Right kidney (tissue), 1 donor: ENCODE measurements around the gene ROPN1L.
"Not testable (repeated sequence)": the region's sequence is repeated elsewhere in the genome, so short reads cannot be mapped to it uniquely, and the experiment has no call there.

ENCODE experiments used
- DNase-seq: peaks from one replicate; pipeline ENCODE4 v3.0.0-alpha.2; 2016

ROPN1L gene

GRCh38 chr5:10480237-10480985, 38.7 kb downstream of the ROPN1L start:
- DNase-seq = no peak

GRCh38 chr5:10481241-10481935, 39.7 kb downstream of the ROPN1L start:
- no peak for DNase-seq

GRCh38 chr5:10482791-10483530, 41.3 kb downstream of the ROPN1L start:
- DNase-seq = no peak

- no peak for DNase-seq
These were observed 43.1 kb downstream of the ROPN1L start for GRCh38 chr5:10484774-10485141.

GRCh38 chr5:10485142-10485795, 43.6 kb downstream of the ROPN1L start:
- DNase-seq = no peak

- DNase-seq = no peak
These were observed 44.2 kb downstream of the ROPN1L start for GRCh38 chr5:10485897-10486296.

GRCh38 chr5:10486511-10487344, 45.0 kb downstream of the ROPN1L start:
- DNase-seq = no peak

GRCh38 chr5:10488144-10488543, 46.5 kb downstream of the ROPN1L start:
- DNase-seq = no peak

- DNase-seq = no peak
These were observed 48.2 kb downstream of the ROPN1L start for GRCh38 chr5:10489810-10490426.

- DNase-seq = no peak
These were observed 49.4 kb downstream of the ROPN1L start for GRCh38 chr5:10490927-10491672.

GRCh38 chr5:10491673-10492026, 50.0 kb downstream of the ROPN1L start:
- no peak for DNase-seq

- DNase-seq = no peak
These were observed 52.2 kb downstream of the ROPN1L start for GRCh38 chr5:10493884-10494283.

- DNase-seq = not testable (repeated sequence)
These were observed 52.8 kb downstream of the ROPN1L start for GRCh38 chr5:10494497-10494896.

- DNase-seq = no peak
These were observed 55.9 kb downstream of the ROPN1L start for GRCh38 chr5:10497554-10497953.

GRCh38 chr5:10498350-10498749, 56.7 kb downstream of the ROPN1L start:
- DNase-seq = no peak

GRCh38 chr5:10499066-10499465, 57.4 kb downstream of the ROPN1L start:
- DNase-seq = no peak

- no peak for DNase-seq
These were observed 58.1 kb downstream of the ROPN1L start for GRCh38 chr5:10499776-10500175.

GRCh38 chr5:10500669-10501068, 59.0 kb downstream of the ROPN1L start:
- no peak for DNase-seq

GRCh38 chr5:10501554-10502075, 59.9 kb downstream of the ROPN1L start:
- no peak for DNase-seq

GRCh38 chr5:10502130-10502529, 60.5 kb downstream of the ROPN1L start:
- DNase-seq = no peak
